22Rv1 (cell line): ENCODE data around the gene GALNT12.

Source experiments
- ZFX ChIP-seq: fragments of 450-650 bp; IDR thresholded peaks from 2 replicates; pipeline ENCODE4 v1.6.1; 2017; ENCODE audit warnings: antibody characterized with exemption, borderline replicate concordance
- TF ChIP-seq, protein P1 (sequence below): fragments of 450-650 bp; IDR thresholded peaks from 2 replicates; pipeline ENCODE4 v1.5.1; 2017; ENCODE audit warnings: mild to moderate bottlenecking

GRCh38 chr9:98892690-98893089 lies 85.2 kb downstream of the GALNT12 start:
- TF ChIP-seq, protein P1, sequence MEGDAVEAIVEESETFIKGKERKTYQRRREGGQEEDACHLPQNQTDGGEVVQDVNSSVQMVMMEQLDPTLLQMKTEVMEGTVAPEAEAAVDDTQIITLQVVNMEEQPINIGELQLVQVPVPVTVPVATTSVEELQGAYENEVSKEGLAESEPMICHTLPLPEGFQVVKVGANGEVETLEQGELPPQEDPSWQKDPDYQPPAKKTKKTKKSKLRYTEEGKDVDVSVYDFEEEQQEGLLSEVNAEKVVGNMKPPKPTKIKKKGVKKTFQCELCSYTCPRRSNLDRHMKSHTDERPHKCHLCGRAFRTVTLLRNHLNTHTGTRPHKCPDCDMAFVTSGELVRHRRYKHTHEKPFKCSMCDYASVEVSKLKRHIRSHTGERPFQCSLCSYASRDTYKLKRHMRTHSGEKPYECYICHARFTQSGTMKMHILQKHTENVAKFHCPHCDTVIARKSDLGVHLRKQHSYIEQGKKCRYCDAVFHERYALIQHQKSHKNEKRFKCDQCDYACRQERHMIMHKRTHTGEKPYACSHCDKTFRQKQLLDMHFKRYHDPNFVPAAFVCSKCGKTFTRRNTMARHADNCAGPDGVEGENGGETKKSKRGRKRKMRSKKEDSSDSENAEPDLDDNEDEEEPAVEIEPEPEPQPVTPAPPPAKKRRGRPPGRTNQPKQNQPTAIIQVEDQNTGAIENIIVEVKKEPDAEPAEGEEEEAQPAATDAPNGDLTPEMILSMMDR: no peak
- no peak for TF ChIP-seq ZFX
